Left cardiac atrium (tissue), 4 donors: ENCODE results near the gene SNRPA. TPM values are rescaled to one million over a fixed set of nuclear protein-coding genes. Genes with fewer than 3 reads are reported as not detected.

Experiments used
- ATAC-seq, 2 donors: fragments of 200-7000 bp; cut with Tn5 transposase; one replicate each; pipeline ENCODE4 v1.9.1; 2020; ENCODE audit warnings: mild to moderate bottlenecking in 2 of 2, moderate library complexity in 2 of 2
- DNase-seq: peaks from one replicate; pipeline ENCODE4 v3.0.0-alpha.2; 2020
- intact Hi-C, 2 donors: fragments of 100-400 bp; cut with DNase I; formaldehyde crosslinking; loops; one replicate each; pipeline versions ENCODE4 v1.14.1 to v1.15.1; 2022 to 2023
- long read RNA-seq: library from polyadenylated mRNA; unstranded; transcript quantifications from one replicate; pipeline ENCODE4 v2.0.0, GENCODE V29; 2021
- total RNA-seq, 2 donors: library from RNA; stranded (reverse); fragmentation: NEBNext Ultra II Directional; extraction: Animal tissue kit (Norgen Biotek cat#: 25700); gene quantifications; one replicate each; pipeline ENCODE4 v1.2.1, GENCODE V29; 2021
- donor health status: DM: no; HTN: yes; CAD: no.
- donor health status: DM: no; HTN: yes; CAD: no; lungs with severe emphysema.
- donor health status: DM: yes; HTN: yes; CAD: no.
- donor health status: Dilated cardiomyopathy.

SNRPA gene
- 10 to 100 TPM; 23.1 to 34.9 TPM for total RNA-seq
- long read RNA-seq, partial matches to known transcripts = 3 of 6 reads
- long read RNA-seq, other reads (novel, unspliced or antisense) = 0 of 6 reads

DNA sequence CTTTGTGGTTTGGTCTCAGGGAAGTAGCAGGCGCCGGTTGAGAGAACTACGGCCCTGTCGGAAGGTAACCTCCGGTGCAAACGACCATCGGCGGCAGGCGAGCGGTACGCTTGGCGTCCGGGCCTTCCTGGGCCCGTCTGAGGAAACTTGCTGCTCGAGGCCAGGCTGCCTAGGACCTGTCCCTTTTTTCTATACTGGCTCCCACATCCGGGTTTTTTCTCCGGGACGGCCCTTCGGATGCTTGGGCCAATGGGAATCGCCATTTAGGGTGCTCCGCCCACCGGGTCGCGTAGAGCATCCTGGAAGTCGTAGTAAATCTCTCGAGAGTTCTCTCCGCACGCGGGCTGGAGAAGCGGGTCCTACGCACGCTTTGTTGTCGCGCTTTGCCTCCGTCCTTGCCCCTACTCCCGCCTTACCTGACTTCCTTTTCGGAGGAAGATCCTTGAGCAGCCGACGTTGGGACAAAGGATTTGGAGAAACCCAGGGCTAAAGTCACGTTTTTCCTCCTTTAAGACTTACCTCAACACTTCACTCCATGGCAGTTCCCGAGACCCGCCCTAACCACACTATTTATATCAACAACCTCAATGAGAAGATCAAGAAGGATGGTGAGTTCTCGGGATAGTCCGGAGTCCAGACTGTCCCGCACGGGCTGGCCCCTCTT is at the start of gene SNRPA:
SNRPA (plus strand) TSS at position 330 of the 664 bp plus-strand sequence; CDS start at position 536, 206 bp downstream.
- intact Hi-C loops = loop anchor here in 1 of 2 donors (5.0 kb wide), 1 partner anchor 34 kb away; the partner anchor contains the start of genes COQ8B and ITPKC
- peak; percentile 83 to 91 for ATAC-seq
- peak; percentile 98 for DNase-seq

GRCh38 chr19:40701758-40702157 is 49.2 kb upstream of the SNRPA start:
- intact Hi-C loops = loop anchor here in 1 of 2 donors (5.0 kb wide), 1 partner anchor 39 kb away; no protein-coding TSS in a partner anchor
- no peak for DNase-seq

DNA sequence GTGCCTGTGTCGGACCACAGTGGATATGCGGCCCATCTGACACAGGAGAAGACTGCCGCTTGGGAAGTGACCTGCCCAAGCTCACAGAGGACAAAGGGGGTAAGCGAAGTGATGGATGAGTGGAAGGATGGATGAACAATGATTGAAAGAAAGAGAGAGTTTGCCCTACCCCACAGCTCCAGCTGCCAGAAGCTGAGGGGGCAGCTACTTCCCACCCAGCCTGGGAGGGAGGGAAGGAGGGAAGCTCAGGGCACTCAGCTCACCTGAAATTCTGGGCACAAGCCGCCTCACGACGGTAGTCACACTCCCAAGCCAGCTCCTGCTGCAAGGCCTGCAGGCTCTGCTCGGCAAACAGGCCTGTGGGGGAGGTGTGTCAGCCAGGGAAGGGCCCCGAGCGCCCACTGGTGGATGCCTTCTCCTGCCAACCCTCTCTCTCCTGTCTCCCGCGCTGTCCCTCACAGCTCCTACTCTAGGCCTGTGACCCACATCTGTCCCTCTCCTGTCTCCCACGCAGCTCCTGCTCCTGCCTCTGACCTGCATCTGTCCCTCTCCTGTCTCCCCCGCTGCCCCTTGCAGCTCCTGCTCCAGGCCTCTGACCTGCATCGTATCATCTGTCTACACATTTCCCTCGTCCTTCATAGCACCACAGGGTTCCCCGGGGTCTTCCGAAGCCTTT is 48.5 kb upstream of the SNRPA start:
- ATAC-seq = peak; percentile 61 to 81
- intact Hi-C loops = loop anchor here in 1 of 2 donors (5.0 kb wide), 1 partner anchor 40 kb away; no protein-coding TSS in a partner anchor
- no peak for DNase-seq

More at GRCh38 chr19:40701758-40702157, 49.2 kb upstream of the SNRPA start:
- ATAC-seq = no peak

- DNase-seq (no peak), ATAC-seq (no peak)
- intact Hi-C loops = loop anchor here in 1 of 2 donors (5.0 kb wide), 1 partner anchor 41 kb away; no protein-coding TSS in a partner anchor
Measured at GRCh38 chr19:40703029-40703755, 47.8 kb upstream of the SNRPA start.

GRCh38 chr19:40704491-40705361 is 46.3 kb upstream of the SNRPA start:
- ATAC-seq = no peak
- DNase-seq = no peak
- intact Hi-C loops = loop anchor here in 1 of 2 donors (5.0 kb wide), 1 partner anchor 42 kb away; no protein-coding TSS in a partner anchor

DNA sequence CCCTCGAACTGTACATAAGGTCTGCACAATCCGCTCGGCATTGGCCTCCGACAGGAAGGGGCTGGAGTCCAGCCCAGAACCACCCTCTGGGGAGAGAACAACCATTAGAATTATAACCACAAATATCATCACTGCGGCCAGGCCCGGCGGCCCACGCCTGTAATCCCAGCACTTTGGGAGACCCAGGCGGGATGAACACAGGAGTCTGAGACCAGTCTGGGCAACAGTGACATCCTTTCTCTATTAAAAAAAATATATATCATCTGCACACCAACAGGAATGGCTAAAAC is 45.7 kb upstream of the SNRPA start:
- intact Hi-C loops = no loop called here
- ATAC-seq (peak; percentile 36 to 46), DNase-seq (no peak)

DNA sequence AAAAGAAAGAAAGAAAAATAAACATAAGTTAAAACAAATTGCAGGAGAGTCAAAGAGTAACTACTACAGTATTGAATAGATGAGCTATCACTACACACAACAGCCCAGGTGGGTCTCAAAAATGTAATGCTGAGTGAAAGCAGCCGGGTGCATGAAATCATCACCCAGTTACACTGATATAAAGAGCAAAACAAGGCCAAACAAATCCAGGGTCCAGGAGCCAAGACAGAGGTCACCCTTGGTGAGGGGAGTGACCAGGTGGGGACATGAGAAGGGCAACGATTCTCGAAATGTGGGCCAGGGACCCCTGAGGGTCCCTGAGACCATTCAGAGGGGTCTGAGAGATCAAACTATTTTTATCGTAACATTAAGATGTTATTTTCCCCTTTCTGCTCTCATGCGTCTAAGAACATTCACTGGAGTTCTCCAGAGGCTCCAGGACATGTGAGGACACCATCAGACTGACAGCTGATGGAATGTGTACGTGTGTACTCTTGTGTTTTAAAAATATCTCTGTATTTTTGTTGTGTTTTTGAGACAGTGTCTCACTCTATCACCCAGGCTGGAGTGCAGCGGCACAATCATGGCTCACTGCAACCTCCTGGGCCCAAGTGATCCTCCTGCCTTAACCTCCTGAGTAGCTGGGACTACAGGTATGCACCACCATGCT is 44.9 kb upstream of the SNRPA start:
- DNase-seq (no peak), ATAC-seq (peak in 1 of 2 donors; percentile 19)
- intact Hi-C loops = no loop called here

DNA sequence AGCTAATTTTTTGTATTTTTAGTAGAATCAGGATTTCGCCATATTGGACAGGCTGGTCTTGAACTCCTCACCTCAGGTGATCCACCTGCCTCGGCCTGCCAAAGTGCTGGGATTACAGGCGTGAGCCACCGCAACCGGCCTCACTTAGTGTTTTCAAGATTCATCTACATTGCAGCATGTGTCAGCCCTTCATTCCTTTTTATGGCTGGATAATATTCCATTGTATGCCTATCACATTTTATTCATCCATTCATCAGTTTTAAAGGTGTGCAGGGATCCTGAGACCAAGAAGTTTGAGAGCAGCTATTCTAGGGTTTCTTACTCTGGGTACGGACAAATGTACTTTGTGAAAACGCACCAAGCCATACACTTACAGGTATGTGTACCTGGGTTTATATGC is 43.4 kb upstream of the SNRPA start:
- intact Hi-C loops = no loop called here
- DNase-seq (no peak), ATAC-seq (no peak)

GRCh38 chr19:40709817-40710216 is 41.2 kb upstream of the SNRPA start:
- DNase-seq (no peak), ATAC-seq (no peak)
- intact Hi-C loops = no loop called here

- ATAC-seq = no peak
- intact Hi-C loops = no loop called here
Measured at GRCh38 chr19:40713939-40714338, 37.1 kb upstream of the SNRPA start.

DNA sequence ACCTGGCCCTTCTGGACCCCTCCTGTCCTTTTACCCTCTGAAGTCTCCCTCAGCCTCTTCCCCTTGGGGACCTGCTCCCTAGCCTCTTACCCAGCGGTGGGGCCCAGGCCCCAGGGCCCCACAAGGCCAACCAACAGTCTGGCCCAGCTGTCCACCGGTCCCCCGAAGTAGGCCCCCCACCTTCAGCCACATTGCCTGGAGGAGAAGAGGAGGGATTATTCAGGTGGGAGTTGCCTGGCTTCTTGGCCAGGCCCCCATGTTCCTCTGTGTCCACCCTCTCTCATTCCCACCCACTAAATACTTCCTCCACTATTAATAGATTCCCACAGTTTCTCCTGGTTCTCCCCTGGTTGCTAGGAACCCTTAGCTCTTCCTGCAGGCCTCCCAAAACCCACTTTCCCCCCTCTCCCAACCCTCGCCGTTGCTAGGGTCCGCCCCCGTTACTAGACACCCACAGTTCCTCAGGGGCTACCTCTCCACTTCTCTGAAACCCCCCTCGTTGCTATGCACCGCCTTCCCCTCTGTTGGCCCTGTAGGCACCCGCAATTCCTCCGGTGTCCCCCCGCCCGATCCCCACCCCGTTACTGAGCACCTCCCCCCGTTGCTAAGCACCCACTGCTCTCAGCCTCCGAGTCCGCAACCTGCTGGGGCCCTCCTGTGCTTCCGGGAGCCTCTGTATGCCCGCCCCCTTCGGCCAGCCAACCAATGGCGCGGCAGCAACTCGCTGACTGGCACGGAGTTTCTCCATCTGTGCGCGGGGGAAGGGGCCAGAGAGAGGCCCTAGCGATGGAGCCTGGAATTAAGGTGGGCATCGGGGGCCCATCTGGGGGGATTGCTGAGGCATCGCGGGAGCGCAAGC is 36.3 kb upstream of the SNRPA start:
- intact Hi-C loops = loop anchor here (5.0 kb wide), 2 partner anchors 38 to 88 kb away; partner anchors contain the start of genes ACTMAP (in 1 of the 2) and SNRPA (in 1 of the 2)
- ATAC-seq = peak; percentile 80 to 83

More at GRCh38 chr19:40713939-40714338, 37.1 kb upstream of the SNRPA start:
- no peak for DNase-seq

GRCh38 chr19:40716031-40716481 is 34.9 kb upstream of the SNRPA start:
- ATAC-seq = peak in 1 of 2 donors; percentile 1

More for the DNA sequence above, 36.3 kb upstream of the SNRPA start:
- DNase-seq = peak; percentile 94

GRCh38 chr19:40716482-40717324 is 34.3 kb upstream of the SNRPA start, which contains the start of the genes COQ8B and ITPKC:
COQ8B (minus strand) TSS chr19:40716886; CDS start chr19:40714632, 2,254 bp downstream.
ITPKC (plus strand) TSS chr19:40717112; CDS start chr19:40717136, 24 bp downstream.
- ATAC-seq (peak; percentile 78 to 83), DNase-seq (peak; percentile 100)
- intact Hi-C loops = loop anchor here (5.0 kb wide), 2 partner anchors 36 to 86 kb away; partner anchors contain the start of genes ACTMAP (in 1 of the 2) and SNRPA (in 1 of the 2)

More at GRCh38 chr19:40716031-40716481, 34.9 kb upstream of the SNRPA start:
- peak; percentile 65 for DNase-seq
- intact Hi-C loops = loop anchor here (5.0 kb wide), 2 partner anchors 36 to 86 kb away; partner anchors contain the start of genes ACTMAP (in 1 of the 2) and SNRPA (in 1 of the 2)

GRCh38 chr19:40717325-40717879 is 33.6 kb upstream of the SNRPA start:
- ATAC-seq (no peak), DNase-seq (no peak)
- intact Hi-C loops = loop anchor here (5.0 kb wide), 2 partner anchors 35 to 85 kb away; partner anchors contain the start of genes ACTMAP (in 1 of the 2) and SNRPA (in 1 of the 2)
